ENCODE data around the gene PROSER2.

GRCh38 chr10:11797281-11797680 is 25.9 kb upstream of the PROSER2 start:
- no peak for TF ChIP-seq RAD21 (IDR thresholded peaks at IDR 0.05; ENCODE audit: low read depth)
- TF ChIP-seq NFIC (IDR thresholded peaks at IDR 0.05) = no peak
- TF ChIP-seq TAF1 (IDR thresholded peaks at IDR 0.05; ENCODE audit: low read depth) = no peak
- TF ChIP-seq EGR1 (IDR thresholded peaks at IDR 0.05) = no peak
- TF ChIP-seq REST (IDR thresholded peaks at IDR 0.05; ENCODE audit: low read depth) = no peak
- no peak for TF ChIP-seq TEAD4 (IDR thresholded peaks at IDR 0.05)
- no peak for TF ChIP-seq MAX (IDR thresholded peaks at IDR 0.05)
- no peak for TF ChIP-seq CEBPB (IDR thresholded peaks at IDR 0.05)
- TF ChIP-seq YY1 (IDR thresholded peaks at IDR 0.05; ENCODE audit: low read depth) = no peak
- no peak for TF ChIP-seq ZBTB7A (IDR thresholded peaks at IDR 0.05; ENCODE audit: low read depth)
- no peak for TF ChIP-seq CREB1 (IDR thresholded peaks at IDR 0.05; ENCODE audit: low read depth)
